ENCODE measurements around the gene TOM1L2. TPM values are rescaled to one million over a fixed set of nuclear protein-coding genes. Genes with fewer than 3 reads are reported as not detected.

The TOM1L2 gene
- total RNA-seq, 8 experiments from 2014 or later, result 21.0 to 61.1 (median 36.0) TPM

- Histone ChIP-seq H3K27ac (peak overlapping the region in 1 of 2 donors; percentile 14), H3K4me1 (replicated peaks in 1 of 2) (peaks cover 45 to 51% of the 10 kb centered on the region in 2 donors), H3K4me3 (no peak overlapping the region)
- WGBS, 10 experiments, result 80 to 100% (median 95%) methylated on average over 1 to 8 of the region's 40 CpGs; no CpG with 5 or more reads in 3 of the 10 experiments
- no peak for ATAC-seq (replicated peaks in 6 of 8)
- in situ Hi-C loops (cut with MboI; ENCODE audit: low pct_unique_long_range_greater_than_20kb in 2 of 9, low sequenced_read_pairs in 9 of 9, unreplicated experiment in 9 of 9), result no loop called here
Observed at GRCh38 chr17:17795946-17796786, 176.0 kb downstream of the TOM1L2 start.

DNA sequence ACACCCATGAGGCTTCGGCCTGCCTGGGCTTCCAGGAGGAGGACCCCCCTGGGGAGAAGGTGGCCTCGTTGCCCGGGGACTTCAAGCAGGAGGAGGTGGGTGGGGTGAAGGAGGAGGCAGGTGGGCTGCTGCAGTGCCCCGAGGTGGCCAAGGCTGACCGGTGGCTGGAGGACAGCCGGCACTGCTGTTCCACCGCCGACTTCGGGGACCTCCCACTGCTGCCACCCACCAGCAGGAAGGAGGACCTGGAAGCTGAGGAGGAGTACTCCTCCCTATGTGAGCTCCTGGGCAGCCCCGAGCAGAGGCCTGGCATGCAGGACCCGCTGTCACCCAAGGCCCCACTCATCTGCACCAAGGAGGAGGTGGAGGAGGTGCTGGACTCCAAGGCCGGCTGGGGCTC lies 176.9 kb downstream of the TOM1L2 start:
- in situ Hi-C loops (cut with MboI; ENCODE audit: low pct_unique_long_range_greater_than_20kb in 2 of 9, low sequenced_read_pairs in 9 of 9, unreplicated experiment in 9 of 9), result no loop called here
- Histone ChIP-seq H3K4me1 (replicated peaks in 1 of 2) (peaks cover 53 to 60% of the 10 kb centered on the region in 2 donors), H3K27ac (no peak overlapping the region), H3K4me3 (no peak overlapping the region)
- WGBS, 10 experiments, result 90% methylated on average over 2 of the region's 12 CpGs; no CpG with 5 or more reads in 9 of the 10 experiments
- no peak for ATAC-seq (replicated peaks in 6 of 8)

GRCh38 chr17:17794382-17794781 lies 177.8 kb downstream of the TOM1L2 start:
- no peak overlapping the region for H3K4me3 ChIP-seq
- WGBS, 10 experiments, result 80 to 100% (median 93%) methylated on average over 3 to 22 of the region's 31 CpGs; no CpG with 5 or more reads in 4 of the 10 experiments
- H3K4me1 ChIP-seq (replicated peaks in 1 of 2), result peaks cover 56 to 60% of the 10 kb centered on the region in 2 donors
- peak overlapping the region in 1 of 2 donors; percentile 97 for H3K27ac ChIP-seq
- in situ Hi-C loops (cut with MboI; ENCODE audit: low pct_unique_long_range_greater_than_20kb in 2 of 9, low sequenced_read_pairs in 9 of 9, unreplicated experiment in 9 of 9), result no loop called here
- ATAC-seq (replicated peaks in 6 of 8), result no peak

Other genes starting within 250 kb of the TOM1L2 start
- 100 to 1,000 TPM in 2 of 8 experiments, 10 to 100 TPM in 6; 14.0 to 204 (median 22.9) TPM for gene SREBF1, start 135.4 kb downstream of the TOM1L2 start, total RNA-seq
- 10 to 100 TPM in 1 of 8 experiments, 1 to 10 TPM in 7; 2.2 to 31.4 (median 5.8) TPM for gene DRC3, start 462 bp upstream of the TOM1L2 start, total RNA-seq
- gene ATPAF2, start 66.8 kb upstream of the TOM1L2 start, total RNA-seq, result 10 to 100 TPM; 12.7 to 38.9 (median 23.2) TPM
- 10 to 100 TPM in 3 of 8 experiments, 1 to 10 TPM in 5; 6.0 to 13.0 (median 8.2) TPM for gene GID4, start 67.0 kb upstream of the TOM1L2 start, total RNA-seq
- 10 to 100 TPM; 16.8 to 40.1 (median 25.8) TPM for gene DRG2, start 115.5 kb upstream of the TOM1L2 start, total RNA-seq
- gene MYO15A, start 136.4 kb upstream of the TOM1L2 start, total RNA-seq, result 1 to 10 TPM in 5 of 8 experiments, under 1 TPM in 3; 0.14 to 4.9 (median 1.2) TPM
- gene ALKBH5, start 211.4 kb upstream of the TOM1L2 start, total RNA-seq, result 100 to 1,000 TPM in 2 of 8 experiments, 10 to 100 TPM in 6; 60.4 to 140 (median 79.8) TPM

Data from motor neuron (in vitro differentiated cells).